T-helper 1 cell treated with Interleukin-12 subunit alpha and Interleukin-12 subunit beta and Interleukin-4 antibody, amounts not matched to agents 30 ng/mL and 1 ng/mL, for 36 hours (primary cell): ENCODE data around the gene ACSM6. TPM values are rescaled to one million over a fixed set of nuclear protein-coding genes. Genes with fewer than 3 reads are reported as not detected.
"Not testable (repeated sequence)": the region's sequence is repeated elsewhere in the genome, so short reads cannot be mapped to it uniquely, and the experiment has no call there.

Experiments
- intact Hi-C: fragments of 100-400 bp; cut with micrococcal nuclease; formaldehyde crosslinking; loops from one replicate; pipeline ENCODE4 v1.15.1; 2024
- total RNA-seq: library from RNA; stranded (reverse); gene quantifications from 2 replicates; pipeline ENCODE4 v1.2.3, GENCODE V29; 2022

ACSM6 gene, protein sequence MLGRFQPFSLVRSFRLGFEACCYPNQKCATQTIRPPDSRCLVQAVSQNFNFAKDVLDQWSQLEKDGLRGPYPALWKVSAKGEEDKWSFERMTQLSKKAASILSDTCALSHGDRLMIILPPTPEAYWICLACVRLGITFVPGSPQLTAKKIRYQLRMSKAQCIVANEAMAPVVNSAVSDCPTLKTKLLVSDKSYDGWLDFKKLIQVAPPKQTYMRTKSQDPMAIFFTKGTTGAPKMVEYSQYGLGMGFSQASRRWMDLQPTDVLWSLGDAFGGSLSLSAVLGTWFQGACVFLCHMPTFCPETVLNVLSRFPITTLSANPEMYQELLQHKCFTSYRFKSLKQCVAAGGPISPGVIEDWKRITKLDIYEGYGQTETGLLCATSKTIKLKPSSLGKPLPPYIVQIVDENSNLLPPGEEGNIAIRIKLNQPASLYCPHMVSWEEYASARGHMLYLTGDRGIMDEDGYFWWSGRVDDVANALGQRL
- not detected in 2 replicates for total RNA-seq

DNA sequence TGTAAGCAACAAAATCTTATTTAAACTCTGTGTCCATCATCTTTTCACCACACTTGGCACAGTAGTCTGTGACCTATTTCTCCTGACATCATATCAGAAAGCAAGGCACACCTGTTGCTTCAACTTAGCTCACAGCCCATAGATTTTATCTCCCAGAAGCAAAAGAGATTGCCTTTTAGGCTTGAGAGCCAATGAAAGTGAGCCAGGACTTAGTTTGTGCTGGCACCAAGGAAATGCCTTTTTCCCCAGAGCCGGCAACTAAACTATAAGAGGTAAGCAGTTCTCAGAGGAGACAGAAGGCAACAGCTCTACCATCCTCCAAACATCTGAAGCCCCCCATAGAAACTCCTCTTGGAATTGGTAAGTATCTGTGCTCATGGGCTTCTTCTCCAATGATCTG lies at the start of gene ACSM6:
ACSM6 (plus strand) TSS at position 295 of the 400 bp plus-strand sequence. CDS start 248 bp downstream, outside the sequence.
- intact Hi-C loops: no loop called here

DNA sequence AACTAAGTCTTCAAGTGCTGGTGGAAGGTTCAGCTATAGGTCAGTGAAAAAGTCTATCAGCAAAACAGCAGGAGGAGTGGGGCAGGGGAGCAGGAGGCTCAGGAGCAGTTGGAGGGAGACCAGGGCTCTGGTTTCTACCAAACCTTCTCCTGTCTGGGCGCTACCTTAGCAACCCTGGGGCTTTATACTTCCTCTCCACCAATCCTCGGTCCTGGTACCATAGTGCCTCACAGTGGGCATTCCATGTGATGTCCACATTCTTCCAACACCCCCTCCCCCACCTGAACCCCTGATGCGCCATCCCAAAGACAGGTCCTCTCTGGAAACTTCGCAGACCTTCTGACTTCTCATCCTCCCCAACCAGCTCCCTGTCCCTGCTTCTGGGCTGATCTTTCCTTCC lies 25.3 kb upstream of the ACSM6 start:
- intact Hi-C loops: no loop called here

DNA sequence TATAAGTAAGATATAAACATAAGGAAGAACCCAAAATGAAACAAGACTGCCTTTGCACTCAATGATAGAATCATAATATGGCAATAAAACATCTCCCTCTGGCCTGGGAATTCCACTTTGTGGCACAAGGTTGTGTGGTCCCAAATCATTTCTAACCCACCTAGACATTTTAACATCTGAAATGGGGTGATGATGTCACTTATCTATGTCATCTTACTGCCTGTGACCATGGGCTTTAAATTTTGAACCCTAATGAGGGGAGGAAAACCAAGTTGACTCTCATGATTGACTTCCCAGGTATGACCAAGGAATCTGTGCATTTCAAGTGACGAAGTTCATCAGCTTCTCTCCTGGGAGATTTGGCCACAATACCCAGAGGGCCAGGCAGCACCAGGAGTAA lies 24.5 kb upstream of the ACSM6 start:
- intact Hi-C loops: no loop called here

DNA sequence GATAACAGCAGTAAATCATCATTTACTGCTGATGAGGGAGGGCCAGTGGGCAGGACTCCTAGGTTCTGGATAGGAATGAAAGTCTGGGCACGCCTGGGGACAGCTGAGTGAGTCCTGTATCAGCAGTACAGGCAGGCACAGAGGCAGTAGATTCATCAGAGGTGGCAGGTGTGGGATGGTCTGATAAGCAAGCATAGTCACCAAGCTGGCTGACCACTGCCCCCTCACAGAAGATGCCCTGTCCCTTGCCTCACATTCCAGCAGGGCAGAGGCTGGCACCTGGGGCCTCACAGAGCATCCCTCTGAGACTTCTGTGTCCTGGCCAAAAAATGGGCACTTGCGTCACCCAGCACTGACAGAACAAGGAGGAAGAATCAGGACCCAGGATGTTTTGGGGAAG lies 23.2 kb upstream of the ACSM6 start:
- intact Hi-C loops: no loop called here

DNA sequence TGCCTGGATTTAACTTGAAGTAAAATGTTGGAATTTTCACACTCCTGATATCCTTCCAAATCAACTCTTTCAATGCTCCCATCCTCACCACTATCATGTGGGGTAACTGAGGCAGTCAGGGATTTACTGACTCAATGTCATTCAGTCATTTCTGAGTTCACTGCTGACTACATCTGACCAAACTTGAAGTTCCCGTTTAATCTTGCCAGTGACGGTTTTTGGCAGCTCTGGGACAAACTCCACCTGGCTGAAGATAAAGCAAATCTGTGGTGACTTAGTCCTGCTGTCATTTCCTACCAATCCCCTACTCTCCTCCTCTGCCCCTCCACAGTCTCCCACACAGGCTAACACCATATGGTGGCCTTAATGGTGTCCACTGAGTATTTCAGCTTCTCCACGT lies 22.7 kb upstream of the ACSM6 start:
- intact Hi-C loops: no loop called here

DNA sequence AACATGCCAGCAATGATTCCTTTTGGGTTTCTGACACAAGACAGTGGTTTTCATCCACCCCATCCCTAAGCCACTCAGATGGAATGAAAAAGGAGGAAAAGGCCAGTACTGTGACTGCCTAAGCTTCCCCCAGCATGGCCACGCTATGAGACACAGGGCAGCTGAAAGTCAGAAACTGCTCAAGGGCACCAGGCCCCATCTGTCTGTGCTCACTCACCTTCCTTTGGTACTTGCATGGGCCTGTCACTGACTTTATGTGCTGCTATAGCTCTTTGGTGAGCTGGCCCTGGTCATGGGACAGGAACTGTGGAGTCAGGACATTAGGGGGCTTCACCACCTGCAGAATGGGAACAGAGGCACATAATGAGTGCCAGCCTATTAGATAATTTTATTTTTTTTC lies 21.2 kb upstream of the ACSM6 start:
- intact Hi-C loops: no loop called here

DNA sequence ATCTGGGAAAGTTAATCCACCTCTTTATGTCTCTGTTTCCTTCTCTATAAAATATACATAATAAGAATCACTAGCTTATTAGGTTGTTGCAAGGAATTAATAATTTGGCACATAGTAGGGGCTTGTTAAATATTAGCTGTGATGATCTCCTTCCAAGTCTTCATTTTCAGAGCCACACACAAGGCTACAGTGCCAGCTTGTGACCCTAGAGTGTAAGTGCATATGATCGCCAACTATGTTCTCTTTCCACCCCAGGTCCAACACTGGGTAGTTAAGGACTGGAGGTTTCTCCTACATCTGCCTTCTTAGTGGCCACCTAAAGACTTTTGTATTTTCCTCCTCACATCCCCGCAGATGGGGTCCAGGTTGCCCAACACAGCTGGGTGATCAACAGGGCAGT lies 17.9 kb upstream of the ACSM6 start:
- intact Hi-C loops: no loop called here

DNA sequence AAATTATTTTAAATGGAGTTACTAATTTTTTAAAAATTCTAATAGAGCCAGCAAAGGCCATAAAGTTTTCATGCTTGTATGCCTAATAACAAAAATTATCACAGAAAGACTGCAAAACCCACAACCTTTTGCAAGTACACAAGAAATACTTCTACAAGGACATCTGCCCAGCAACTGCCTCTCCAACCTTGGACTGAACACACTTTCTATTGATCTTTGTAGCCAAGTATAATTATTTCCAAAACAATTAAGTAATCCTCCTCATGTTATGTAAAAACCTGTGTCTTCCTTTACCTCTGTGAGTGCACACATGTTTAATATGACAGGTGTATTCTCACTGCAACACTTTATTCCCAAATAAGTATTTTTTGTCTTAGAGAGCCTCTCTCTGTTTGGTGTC lies 16.6 kb upstream of the ACSM6 start:
- intact Hi-C loops: no loop called here

DNA sequence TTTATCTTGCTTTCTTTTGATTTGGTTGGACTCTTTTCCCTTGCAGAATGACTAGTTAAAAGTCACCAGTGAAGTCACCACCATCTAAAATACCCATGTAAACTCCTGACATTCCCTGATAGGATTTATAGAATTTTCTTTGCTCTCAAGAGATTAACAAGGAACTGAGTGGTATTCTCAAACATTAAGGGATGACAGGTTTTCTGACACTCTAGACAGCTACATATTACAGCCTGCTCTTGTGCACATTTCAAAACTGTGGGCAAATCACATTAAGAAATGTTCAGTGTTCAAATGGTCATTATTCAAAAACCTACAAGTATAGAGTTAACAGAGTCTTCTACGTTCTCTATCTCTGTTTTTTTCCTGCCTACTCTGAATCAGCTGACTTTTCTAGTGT lies 15.8 kb upstream of the ACSM6 start:
- intact Hi-C loops: no loop called here

DNA sequence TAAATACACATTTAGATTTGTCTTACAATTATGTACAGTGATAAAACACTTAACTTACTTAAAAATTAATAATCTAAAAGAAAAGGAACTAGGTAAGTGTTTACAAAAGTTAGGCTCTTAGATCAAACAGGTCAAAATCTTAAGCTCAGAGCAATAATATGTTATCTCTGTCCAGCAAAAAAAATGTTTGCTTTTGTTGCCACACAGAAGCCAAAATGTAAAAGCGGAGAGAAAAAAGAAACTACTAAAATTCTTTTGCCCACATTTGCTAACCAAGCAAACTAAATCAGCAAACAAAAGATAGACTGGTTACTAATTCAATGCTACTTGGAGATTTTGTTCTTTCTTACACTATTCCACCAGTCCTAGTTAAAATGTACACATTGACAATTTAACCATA lies 15.2 kb upstream of the ACSM6 start:
- intact Hi-C loops: no loop called here

DNA sequence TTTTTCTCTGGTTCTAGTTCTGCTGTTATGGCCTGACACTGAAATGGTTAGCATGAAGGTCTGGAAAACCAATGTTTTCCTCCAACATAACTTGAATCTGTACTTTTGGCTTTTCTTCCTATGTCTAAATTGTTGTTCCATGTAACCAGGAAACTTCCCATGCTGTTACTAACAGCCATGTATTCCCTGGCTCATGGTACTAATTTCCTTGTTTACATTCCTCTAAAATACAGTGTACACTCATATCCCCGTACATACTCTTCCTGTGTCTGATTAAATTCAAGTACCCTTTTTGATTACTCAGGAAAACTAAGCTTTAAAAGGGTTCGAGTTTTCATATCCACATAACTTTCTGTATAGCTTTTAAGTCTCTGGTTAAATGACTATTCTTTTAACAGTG lies 12.3 kb upstream of the ACSM6 start:
- intact Hi-C loops: loop anchor here (5.0 kb wide), 1 partner anchor 111 kb away; the partner anchor contains the start of gene PDLIM1

DNA sequence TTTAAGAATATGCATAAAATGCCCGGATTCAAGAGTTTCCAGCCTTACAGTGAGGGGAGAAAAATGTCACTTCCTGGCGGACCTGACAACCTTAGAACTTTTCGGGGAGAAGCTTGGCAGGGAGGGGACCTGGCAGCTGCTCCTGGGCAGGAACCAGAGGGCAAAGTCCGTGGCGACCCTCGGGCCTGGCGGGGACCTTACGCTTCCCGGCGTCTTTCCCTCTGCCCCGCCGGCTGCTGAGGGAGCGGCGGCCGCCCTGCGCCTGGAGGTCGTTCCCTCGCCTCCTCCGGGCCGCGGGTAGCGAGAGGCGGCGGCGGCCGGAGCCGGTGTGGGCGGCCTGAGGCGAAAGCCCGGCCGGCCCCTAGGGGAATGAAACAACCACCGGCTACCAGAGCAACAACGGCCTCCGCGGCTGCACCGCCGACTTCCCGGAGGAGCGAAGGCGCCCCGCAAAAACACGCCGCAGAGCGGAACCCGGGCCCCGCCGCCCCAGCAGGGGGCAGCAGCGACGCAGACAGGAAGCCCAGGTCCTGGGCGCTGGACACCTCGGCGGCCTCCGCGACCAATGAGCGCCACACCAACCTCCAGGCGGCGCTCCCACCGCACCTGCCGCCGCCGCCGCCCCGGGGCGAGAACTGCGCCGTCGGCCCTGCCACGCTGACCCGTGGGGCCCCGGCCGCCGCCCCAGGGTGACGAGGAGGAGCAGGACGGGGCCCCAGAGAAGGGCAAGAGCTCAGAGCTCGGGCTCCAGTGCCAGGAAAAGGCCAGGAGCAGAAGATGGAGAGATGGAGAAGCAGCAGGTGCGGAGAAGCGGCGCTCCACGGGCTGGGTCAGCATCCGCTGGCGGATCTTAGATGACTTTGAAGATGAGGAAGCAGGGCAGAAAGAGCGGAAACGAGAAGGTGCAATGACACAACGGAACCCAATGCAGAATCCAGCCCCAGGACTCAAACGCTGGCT lies 10.5 kb upstream of the ACSM6 start:
- intact Hi-C loops: loop anchor here (1.0 to 5.0 kb wide), 5 partner anchors 50 to 180 kb away; partner anchors contain the start of gene PDLIM1

DNA sequence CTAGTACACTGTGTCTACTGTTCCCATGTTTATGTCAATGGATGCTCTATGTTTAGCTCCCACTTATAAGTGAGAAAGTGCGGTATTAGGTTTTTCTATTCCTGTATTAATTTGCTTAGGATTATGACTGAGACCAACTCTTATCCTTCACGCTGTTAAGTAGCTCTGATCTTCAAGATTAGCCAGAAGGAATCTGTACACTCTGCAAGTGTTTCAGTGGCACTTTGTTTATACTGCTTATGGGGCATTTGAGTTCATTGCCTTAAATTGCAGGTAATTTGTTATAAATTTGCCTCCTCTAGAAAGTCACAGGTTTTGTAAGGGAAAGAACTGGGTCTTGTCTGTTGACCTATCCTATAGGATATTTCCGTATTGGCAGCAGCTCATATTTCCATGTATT lies 6.4 kb upstream of the ACSM6 start:
- intact Hi-C loops: no loop called here

DNA sequence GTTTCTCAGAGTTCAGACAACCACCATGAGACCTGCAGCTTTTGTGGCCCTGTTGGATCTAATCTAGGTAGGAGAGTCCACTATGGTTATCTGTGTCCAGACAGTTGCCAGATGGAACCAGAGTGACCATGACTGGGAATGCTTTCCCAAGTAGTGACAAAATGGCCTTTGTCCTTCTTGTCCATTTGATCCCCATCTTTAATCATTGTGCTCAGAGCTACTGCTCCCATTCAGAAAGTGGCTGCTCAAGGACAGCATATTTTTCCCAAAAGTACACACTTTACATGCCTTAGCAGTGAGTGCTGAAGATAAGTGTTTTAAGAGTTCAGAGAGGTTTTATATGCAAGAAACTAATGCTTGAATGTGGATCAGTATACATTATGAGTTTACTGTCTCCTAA lies 5.4 kb upstream of the ACSM6 start:
- intact Hi-C loops: no loop called here

DNA sequence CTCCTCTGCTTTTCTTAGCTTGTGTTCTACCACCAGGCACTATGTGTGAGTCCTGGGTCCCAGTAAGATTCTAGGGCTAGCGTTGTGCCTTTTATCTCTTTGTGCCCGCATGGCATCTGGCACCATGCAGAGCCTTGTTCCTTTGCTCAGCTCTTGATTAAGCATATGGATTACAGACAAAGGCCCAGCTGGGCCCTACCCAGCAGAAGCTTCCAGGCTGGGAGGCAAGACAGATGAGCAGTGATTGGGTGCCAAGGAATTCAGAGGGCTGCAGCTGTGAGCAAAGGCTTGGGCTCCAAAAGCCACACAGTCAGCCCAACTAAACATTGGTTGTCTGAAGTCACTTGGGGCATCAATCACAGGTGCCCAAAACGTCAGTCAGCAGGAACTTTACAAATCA lies 2.0 kb downstream of the ACSM6 start:
- intact Hi-C loops: no loop called here

DNA sequence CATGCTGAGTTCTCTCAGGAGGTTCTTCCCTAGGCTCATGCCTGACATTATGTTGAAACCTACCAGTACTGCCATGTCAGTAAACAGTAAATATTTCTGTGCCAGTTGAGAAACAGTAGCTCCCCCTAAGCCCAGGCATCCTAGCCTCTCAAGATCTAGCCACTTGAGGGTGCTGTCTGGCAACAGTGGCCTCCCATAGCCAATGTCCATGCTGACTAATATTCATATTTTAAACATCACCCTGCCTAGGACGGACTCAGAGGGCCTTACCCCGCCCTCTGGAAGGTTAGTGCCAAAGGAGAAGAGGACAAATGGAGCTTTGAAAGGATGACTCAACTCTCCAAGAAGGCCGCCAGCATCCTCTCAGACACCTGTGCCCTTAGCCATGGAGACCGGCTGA lies 7.7 kb downstream of the ACSM6 start:
- intact Hi-C loops: no loop called here

DNA sequence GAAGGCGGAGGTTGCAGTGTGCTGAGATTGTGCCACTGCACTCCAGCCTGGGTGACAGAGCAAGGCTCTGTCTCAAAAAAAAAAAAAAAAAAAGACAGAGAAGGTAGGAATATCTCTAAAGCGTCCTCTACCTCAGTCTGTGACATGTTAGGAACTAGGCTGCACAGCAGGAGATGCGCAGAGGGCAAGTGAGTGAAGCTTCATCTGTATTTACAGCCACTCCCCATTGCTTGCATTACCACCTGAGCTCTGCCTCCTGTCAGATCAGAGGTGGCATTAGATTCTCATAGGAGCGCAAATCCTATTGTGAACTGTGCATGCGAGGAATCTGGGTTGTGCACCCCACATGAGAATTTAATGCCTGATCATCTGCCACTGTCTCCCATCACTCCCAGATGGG lies 8.8 kb downstream of the ACSM6 start:
- intact Hi-C loops: not testable (repeated sequence)

DNA sequence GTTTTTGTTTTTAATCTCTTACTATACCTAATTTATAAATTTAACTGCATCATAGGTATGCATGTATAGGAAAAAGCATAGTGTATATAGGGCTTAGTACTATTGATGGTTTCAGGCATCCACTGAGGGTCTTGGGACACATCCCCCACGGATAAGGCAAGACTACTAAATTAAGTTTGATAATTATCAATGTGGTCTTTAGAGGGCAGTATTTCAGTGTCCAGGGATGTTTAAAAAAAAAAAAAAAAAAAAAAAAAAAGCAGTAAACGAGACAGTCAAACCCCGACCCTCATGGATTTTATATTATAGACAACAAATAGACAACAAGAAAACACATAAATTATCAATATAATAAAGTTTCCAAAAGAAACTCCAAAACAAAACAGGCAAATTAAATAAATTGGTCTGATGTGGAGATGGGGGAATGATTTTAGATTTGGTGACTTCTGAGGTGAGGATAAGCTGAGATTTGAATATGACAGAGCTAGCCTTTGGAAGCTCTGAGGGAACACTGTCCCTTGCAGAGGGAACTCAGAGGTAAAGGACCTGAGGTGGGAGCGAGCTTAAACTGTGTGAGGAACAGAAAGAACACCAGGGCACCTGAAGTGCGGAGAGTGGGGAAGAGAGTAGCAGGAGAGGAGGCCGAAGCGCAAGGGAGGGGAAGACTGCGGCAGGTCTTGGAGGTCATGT lies 14.8 kb downstream of the ACSM6 start:
- intact Hi-C loops: no loop called here

DNA sequence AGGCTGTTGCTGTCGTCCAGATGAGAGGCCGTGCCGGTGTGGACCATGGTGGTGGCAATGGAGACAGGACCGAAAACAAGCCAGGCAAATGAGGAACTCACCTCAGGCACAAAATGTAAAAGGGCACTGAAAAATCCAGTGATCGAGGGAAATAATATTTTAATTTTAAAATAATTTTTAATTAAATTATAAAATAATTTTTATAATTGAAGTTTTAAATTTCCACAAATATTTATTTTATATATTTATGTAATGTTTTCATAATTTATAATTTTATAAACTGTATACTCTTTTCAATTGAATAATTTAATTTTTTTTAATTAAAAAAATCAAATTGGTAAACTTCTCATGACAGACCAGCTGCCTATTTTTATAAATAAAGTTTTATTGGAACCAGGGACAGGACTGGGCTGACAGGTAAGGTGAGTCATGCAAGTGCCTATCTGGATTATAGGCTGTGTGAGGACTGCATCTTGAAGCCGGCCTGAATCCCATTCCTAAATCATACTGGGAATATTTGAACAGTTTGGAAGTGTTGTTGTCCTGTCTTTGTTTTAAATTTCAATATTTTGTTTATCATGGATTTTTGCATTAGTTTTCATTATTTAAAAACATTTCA lies 15.6 kb downstream of the ACSM6 start:
- intact Hi-C loops: no loop called here

DNA sequence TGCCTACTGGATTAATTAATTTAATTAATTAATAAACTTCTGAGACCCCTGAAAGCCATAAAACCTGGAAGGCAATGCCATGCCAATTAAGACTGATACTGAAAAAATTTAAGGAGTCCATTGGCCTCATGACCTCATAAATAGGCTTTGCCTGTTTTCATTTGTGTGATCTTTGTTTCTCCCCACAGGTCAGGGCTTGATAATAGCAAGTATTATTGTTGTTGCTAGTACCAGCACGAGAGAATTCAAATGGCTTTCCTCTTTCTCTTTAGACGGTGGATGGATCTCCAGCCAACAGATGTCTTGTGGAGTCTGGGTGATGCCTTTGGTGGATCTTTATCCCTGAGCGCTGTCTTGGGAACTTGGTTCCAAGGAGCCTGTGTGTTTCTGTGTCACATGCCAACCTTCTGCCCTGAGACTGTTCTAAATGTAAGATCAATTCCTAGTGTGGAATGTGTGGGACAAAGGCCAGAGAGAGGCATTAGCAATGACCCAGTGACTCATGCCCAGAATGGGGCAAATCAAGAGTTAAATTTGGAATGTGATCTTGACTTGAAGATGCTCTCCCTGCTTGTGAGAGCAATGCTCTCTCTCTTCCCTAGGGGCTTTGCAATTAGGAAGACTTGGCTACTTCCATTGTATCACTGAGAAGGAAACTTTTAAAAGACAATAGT lies 17.7 kb downstream of the ACSM6 start:
- intact Hi-C loops: no loop called here
